CD4-positive, alpha-beta T cell treated with Interleukin-4 for 4 hours (primary cell): ENCODE results near the gene C4orf50.

Experiments
- DNase-seq: peaks from one replicate; pipeline ENCODE4 v3.0.0-alpha.2; 2020

Gene C4orf50

GRCh38 chr4:5917672-5918071, 100.6 kb downstream of the C4orf50 start:
- DNase-seq: no peak

GRCh38 chr4:5916229-5916628, 102.0 kb downstream of the C4orf50 start:
- DNase-seq: no peak

- DNase-seq: no peak
Observed at GRCh38 chr4:5913454-5913853, 104.8 kb downstream of the C4orf50 start.

- DNase-seq: no peak
Observed at GRCh38 chr4:5912614-5913019, 105.6 kb downstream of the C4orf50 start.

- no peak for DNase-seq
Observed at GRCh38 chr4:5908876-5909427, 109.3 kb downstream of the C4orf50 start.

- no peak for DNase-seq
Observed at GRCh38 chr4:5906191-5906590, 112.0 kb downstream of the C4orf50 start.

- DNase-seq: no peak
Observed at GRCh38 chr4:5905714-5906113, 112.5 kb downstream of the C4orf50 start.

GRCh38 chr4:5900844-5901243, 117.4 kb downstream of the C4orf50 start:
- DNase-seq: no peak

GRCh38 chr4:5899881-5900280, 118.3 kb downstream of the C4orf50 start:
- no peak for DNase-seq

- no peak for DNase-seq
Observed at GRCh38 chr4:5899396-5899795, 118.8 kb downstream of the C4orf50 start.

- DNase-seq: no peak
Observed at GRCh38 chr4:5897674-5898073, 120.6 kb downstream of the C4orf50 start.

- DNase-seq: no peak
Observed at GRCh38 chr4:5895287-5895686, 122.9 kb downstream of the C4orf50 start.

- DNase-seq: no peak
Observed at GRCh38 chr4:5894266-5894665, 124.0 kb downstream of the C4orf50 start.

- no peak for DNase-seq
Observed at GRCh38 chr4:5893591-5893990, 124.6 kb downstream of the C4orf50 start.

- no peak for DNase-seq
Observed at GRCh38 chr4:5893004-5893580, 125.1 kb downstream of the C4orf50 start, which contains the start of gene CRMP1. TSS of gene CRMP1 (minus strand) at chr4:5893086. CDS start at chr4:5892969, 117 bp downstream.

GRCh38 chr4:5892323-5893003, 125.8 kb downstream of the C4orf50 start:
- no peak for DNase-seq

GRCh38 chr4:5891563-5892322, 126.5 kb downstream of the C4orf50 start:
- no peak for DNase-seq

- no peak for DNase-seq
Observed at GRCh38 chr4:5890063-5890727, 128.0 kb downstream of the C4orf50 start.

- DNase-seq: no peak
Observed at GRCh38 chr4:5889002-5889696, 129.1 kb downstream of the C4orf50 start.

GRCh38 chr4:5888222-5889001, 129.8 kb downstream of the C4orf50 start:
- no peak for DNase-seq

GRCh38 chr4:5887361-5888221, 130.6 kb downstream of the C4orf50 start:
- no peak for DNase-seq
